ENCODE measurements around the gene CCDC195.
"Not testable (repeated sequence)": the region's sequence is repeated elsewhere in the genome, so short reads cannot be mapped to it uniquely, and the experiment has no call there.

CCDC195 gene

GRCh38 chr2:224689539-224689938 lies 26.6 kb downstream of the CCDC195 start:
- no peak for DNase-seq

- no peak for DNase-seq
These were observed 27.2 kb downstream of the CCDC195 start for GRCh38 chr2:224688997-224689396.

GRCh38 chr2:224687156-224687555 lies 29.0 kb downstream of the CCDC195 start:
- no peak for DNase-seq

- DNase-seq: no peak
These were observed 31.0 kb downstream of the CCDC195 start for GRCh38 chr2:224685121-224685520.

DNA sequence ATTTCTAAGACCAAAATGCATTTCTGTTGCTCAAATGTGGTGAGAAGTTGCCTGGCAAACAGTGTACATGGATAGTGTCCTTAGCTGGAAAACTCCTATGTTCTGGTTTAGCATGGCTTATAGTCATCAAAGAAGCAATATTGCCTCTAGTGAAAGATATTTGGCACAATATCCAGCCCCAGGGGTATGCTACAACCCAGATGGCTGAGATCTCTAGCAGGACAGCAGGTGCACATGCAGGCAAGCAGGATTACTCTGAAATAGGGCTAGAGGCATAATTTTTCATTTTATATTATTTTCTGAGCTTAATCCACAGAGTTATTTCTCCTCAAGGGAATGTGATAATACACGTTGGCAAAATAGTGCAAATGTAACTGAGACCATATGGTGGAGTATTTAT lies 34.0 kb downstream of the CCDC195 start:
- no peak for DNase-seq

DNA sequence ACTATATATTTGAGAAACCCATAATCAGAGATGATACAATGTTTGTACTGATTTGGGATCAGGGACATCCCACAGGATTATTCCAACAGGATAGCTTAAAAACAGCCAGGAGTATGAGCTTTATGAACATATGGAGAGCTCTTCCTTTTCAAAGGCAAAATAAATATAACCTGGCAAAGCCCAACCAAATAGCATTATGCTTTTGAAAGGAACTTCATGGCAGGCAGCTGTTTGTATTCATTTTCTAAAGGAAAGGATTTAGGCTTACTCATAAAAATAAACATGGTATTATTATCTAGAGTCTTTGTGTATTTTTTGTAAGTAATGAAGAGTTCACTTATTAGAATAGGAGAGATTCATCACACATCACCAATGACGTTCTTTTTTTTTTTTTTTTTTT lies 44.4 kb downstream of the CCDC195 start:
- DNase-seq: no peak

DNA sequence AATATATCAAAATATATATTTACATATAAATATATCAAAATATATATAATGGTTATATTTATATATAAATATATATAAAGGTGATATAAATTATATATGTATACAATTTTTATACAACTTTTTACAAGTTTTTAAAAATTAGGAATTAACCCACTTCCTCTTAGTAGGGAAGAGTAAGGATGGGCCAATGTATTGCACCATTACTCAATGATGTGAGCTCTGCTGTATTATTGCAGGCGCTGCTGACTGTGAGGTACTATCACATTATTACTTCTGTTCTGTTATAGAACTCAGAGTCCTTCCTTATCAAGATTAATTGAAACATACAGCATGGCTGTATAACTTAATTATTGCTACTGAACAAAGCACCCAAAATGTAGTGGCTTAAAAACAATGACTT lies 46.0 kb downstream of the CCDC195 start:
- no peak for DNase-seq

DNA sequence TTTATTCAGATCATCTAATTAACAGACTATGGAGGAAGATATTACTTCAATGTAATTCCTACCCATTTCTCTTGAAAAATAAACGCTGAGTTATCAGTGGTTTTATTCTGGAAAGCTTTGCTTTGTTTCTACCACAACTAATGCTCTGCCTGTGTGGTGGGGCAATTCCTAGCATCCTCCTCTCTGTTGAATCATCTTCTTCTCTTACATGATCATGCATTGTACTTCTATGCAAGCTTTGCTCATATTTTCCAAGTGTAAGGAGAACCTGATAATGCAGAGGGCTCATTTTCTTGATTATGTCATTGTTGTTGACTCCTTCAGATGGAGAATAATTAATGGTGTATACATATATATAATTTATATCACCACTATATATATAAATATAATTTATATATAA lies 46.7 kb downstream of the CCDC195 start:
- no peak for DNase-seq

DNA sequence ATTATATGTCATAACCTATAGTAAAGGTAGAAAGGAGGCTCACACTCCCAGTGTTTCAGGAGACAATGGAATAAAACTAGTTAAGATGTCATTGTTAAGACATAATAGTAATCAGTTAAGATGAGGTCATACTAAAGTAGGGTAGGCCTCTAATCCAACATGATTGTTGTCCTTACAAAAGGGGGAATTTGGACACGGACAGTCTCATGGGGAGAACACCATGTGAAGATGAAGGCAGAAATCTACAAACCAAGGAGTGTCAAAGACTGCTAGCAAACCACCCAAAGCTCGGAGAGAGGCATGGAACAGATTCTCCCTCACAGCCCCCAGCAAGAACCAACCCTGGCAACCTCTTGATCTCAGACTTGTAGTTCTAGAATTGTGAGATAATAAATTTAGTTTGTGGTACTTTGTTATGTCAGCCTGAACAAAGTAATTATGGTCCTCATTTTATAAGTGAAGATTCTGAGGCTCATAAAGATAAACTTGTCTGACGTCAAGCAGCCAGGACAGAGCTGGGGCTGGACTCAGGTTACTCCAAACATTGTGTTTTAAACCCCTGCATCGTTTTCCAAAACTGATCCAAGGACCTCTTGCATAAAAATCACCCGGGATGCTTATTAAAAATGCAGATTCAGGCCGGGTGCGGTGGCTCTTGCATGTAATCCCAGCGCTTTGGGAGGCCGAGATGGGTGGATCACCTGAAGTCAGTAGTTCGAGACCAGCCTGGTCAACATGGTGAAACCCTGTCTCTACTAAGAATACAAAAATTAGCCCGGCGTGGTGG lies 47.8 kb downstream of the CCDC195 start:
- no peak for DNase-seq

DNA sequence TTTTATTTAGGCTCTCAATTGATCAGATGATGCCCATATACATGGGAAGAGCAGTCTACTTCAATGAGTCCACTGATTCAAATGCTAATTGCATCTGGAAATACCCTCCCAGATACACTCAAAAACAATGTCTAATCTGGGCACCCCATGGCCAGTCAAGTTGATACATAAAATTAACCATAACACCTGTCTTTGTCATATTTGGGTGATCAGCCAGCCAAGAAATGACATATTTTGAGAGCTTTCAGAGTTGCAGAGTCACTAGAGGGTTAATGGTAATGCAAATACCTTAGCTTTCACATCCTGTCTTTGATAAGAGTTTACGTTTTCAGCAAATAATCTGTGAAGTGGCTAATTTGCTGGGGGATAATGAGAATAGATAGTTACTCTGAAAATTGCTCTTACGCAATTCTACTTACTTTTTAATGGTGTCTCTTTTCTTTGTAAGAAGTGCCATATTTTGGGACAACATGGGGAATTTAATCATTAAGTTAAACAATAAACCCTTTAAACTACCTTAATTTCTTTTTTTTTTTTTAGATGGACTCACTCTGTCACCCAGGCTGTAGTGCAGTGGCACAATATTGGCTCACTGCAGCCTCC lies 49.1 kb downstream of the CCDC195 start:
- DNase-seq: no peak

DNA sequence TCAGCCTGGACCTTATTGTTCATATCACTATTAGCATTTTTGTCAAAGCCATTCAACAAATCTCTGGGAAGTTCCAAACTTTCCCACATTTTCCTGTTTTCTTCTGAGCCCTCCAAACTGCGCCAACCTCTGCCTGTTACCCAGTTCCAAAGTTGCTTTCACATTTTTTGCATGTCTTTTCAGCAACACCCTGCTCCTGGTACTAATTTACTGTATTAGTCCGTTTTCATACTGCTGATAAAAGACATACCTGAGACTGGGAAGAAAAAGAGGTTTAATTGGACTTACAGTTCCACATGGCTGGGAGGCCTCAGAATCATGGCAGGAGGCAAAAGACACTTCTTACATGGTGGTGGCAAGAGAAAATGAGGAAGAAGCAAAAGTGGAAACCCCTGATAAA lies 52.8 kb downstream of the CCDC195 start:
- DNase-seq: not testable (repeated sequence)

DNA sequence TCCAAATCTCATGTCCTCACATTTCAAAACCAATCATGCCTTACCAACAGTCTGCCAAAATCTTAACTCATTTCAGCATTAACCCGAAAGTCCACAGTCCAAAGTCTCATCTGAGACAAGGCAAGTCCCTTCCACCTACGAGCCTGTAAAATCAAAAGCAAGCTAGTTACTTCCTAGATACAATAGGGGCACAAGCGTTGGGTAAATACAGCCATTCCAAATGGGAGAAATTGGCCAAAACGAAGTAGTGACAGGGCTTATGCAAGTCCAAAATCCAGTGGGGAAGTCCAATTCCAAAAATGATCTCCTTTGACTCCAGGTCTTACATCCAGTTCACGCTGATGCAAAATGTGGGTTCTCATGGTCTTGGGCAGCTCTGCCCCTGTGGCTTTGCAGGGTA lies 54.5 kb downstream of the CCDC195 start:
- DNase-seq: not testable (repeated sequence)

DNA sequence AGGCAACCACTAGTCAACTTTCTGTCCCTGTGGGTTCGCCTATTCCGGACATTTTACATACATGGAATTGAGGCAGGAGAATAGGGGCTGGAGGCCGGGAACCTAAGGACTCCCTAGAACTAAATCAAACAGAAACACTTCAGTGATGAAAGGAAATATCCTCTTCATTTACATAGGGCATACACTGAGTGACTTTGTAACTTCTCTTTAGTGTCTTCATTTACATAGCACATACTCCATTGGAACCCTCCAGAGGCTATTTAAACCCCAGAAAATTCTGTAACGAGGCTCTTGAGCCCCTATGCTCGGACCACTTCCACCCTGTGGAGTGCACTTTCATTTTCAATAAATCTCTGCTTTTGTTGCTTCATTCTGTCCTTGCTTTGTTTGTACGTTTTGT lies 56.5 kb downstream of the CCDC195 start:
- DNase-seq: no peak

DNA sequence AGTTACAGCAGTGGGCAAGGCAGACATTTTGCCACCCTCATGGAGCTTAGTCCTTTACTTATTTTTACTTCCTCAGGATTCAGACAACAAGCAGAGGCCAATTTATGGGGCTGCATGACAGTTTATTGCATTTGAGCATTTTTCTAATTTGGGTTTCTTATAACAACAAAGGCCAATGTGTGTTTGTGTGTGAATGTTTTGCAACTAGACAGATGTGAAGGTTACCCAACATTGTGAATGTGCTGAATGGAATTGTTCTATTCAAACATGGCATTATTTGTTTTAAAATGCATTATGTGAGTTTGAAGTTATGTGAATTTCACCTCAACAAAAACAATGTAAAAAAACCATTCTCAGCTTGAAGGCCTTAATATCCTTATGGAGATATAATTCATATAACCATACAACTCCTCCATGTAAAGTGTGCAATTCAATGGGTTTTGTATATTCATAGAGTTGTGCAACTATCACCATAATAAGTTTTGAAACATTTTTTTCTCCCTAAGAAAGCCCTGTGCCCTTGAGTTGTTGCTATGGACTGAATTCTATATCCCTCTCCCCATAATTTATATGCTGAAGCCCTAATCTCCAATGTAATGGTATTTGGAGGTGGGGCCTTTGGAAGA lies 57.3 kb downstream of the CCDC195 start:
- DNase-seq: no peak

DNA sequence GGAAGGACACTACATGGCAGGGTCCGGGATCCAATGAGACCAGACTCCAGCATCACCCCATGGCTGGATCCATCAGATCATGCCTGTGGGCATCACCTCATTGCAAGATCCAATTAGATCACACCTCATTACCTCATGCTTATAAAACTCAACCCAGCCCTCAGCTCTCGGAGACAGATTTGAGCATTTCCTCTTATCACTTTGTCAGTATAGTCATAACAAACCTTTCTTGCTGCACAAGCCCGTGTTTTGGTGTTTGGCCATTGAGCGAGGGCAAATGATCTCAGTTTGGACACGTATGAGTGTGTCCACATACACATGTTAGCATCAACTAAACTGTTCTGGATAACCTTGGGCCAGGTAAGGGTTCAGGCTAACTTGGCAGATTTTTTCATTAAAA lies 58.8 kb downstream of the CCDC195 start:
- no peak for DNase-seq

- DNase-seq: no peak
These were observed 61.1 kb downstream of the CCDC195 start for GRCh38 chr2:224655006-224655537.
